Activated CD8-positive, alpha-beta T cell treated with anti-CD3 and anti-CD28 coated beads for 36 hours (primary cell): ENCODE results near the gene LRP10. TPM values are rescaled to one million over a fixed set of nuclear protein-coding genes. Genes with fewer than 3 reads are reported as not detected.

Source experiments
- ATAC-seq: fragments of 200-7000 bp; cut with Tn5 transposase; one replicate; pipeline ENCODE4 v1.10.0; 2021; ENCODE audit warnings: mild to moderate bottlenecking, moderate library complexity
- CTCF ChIA-PET: fragments of 350-600 bp; sonication (Branson Sonifier 250); formaldehyde crosslinking; loops from one replicate; lab custom pipeline; 2021; ENCODE audit warnings: antibody characterized with exemption; lab: Charles Lee
- POLR2A ChIA-PET: fragments of 350-600 bp; sonication (Branson Sonifier 250); formaldehyde crosslinking; loops from one replicate; lab custom pipeline; 2021; ENCODE audit warnings: antibody characterized with exemption; lab: Charles Lee
- DNase-seq: peaks from one replicate; pipeline ENCODE4 v3.0.0-alpha.2; 2020
- H3K27ac Mint-ChIP-seq: one replicate; pipeline ENCODE4 v1.8.0; 2021; ENCODE audit warnings: mild to moderate bottlenecking, mixed read lengths
- H3K27me3 Mint-ChIP-seq: one replicate; pipeline ENCODE4 v1.8.0; 2021; ENCODE audit warnings: mixed read lengths
- H3K36me3 Mint-ChIP-seq: one replicate; pipeline ENCODE4 v1.8.0; 2021; ENCODE audit warnings: low read depth, mixed read lengths
- H3K4me1 Mint-ChIP-seq: one replicate; pipeline ENCODE4 v1.8.0; 2021; ENCODE audit warnings: low read depth, mixed read lengths
- H3K4me3 Mint-ChIP-seq: one replicate; pipeline ENCODE4 v1.8.0; 2021; ENCODE audit warnings: mild to moderate bottlenecking, moderate library complexity, mixed read lengths
- H3K9me3 Mint-ChIP-seq: one replicate; pipeline ENCODE4 v1.8.0; 2021; ENCODE audit warnings: mixed read lengths
- intact Hi-C: fragments of 100-400 bp; cut with micrococcal nuclease; formaldehyde crosslinking; loops from one replicate; pipeline ENCODE4 v1.10.0; 2022
- total RNA-seq, 2 experiments: library from RNA; stranded (reverse); gene quantifications; one replicate each; pipeline ENCODE4 v1.2.3, GENCODE V29; 2021
- TF ChIP-seq, protein P1 (sequence below): fragments of 200-600 bp; IDR thresholded peaks from one replicate; pipeline ENCODE4 v1.8.0; 2022; ENCODE audit warnings: antibody characterized with exemption, mild to moderate bottlenecking

LRP10 gene
- total RNA-seq, 2 experiments from 2014 or later = 18.7 to 21.0 TPM

DNA sequence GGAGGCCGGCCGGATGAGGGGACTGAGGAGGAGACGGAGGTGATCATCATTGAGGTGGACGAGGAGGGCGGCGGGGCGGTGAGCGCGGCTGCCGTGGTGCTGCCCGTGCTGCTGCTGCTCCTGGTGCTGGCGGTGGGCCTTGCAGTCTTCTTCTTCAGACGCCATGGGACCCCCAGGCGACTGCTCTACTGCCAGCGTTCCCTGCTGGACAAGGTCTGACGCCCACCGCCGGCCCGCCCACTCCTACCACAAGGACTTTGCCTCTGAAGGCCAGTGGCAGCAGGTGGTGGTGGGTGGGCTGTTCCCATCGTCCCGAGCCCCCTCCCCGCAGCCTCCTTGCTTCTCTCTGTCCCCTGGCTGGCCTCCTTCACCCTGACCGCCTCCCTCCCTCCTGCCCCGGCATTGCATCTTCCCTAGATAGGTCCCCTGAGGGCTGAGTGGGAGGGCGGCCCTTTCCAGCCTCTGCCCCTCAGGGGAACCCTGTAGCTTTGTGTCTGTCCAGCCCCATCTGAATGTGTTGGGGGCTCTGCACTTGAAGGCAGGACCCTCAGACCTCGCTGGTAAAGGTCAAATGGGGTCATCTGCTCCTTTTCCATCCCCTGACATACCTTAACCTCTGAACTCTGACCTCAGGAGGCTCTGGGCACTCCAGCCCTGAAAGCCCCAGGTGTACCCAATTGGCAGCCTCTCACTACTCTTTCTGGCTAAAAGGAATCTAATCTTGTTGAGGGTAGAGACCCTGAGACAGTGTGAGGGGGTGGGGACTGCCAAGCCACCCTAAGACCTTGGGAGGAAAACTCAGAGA lies 25.5 kb upstream of the LRP10 start:
- ATAC-seq (no peak), DNase-seq (no peak)
- Mint-ChIP-seq H3K4me3 (no peak overlapping the region), H3K9me3 (no peaks in the 10 kb centered on the region), H3K36me3 (no peaks in the 10 kb centered on the region), H3K27me3 (peaks cover 11% of the 10 kb centered on the region), H3K4me1 (no peaks in the 10 kb centered on the region), H3K27ac (no peak overlapping the region)
- TF ChIP-seq, protein P1, sequence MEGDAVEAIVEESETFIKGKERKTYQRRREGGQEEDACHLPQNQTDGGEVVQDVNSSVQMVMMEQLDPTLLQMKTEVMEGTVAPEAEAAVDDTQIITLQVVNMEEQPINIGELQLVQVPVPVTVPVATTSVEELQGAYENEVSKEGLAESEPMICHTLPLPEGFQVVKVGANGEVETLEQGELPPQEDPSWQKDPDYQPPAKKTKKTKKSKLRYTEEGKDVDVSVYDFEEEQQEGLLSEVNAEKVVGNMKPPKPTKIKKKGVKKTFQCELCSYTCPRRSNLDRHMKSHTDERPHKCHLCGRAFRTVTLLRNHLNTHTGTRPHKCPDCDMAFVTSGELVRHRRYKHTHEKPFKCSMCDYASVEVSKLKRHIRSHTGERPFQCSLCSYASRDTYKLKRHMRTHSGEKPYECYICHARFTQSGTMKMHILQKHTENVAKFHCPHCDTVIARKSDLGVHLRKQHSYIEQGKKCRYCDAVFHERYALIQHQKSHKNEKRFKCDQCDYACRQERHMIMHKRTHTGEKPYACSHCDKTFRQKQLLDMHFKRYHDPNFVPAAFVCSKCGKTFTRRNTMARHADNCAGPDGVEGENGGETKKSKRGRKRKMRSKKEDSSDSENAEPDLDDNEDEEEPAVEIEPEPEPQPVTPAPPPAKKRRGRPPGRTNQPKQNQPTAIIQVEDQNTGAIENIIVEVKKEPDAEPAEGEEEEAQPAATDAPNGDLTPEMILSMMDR = no peak
- POLR2A ChIA-PET = interaction anchor here (0.8 kb wide), 1 partner anchor 276 kb away, joined by 3 read pairs; no protein-coding TSS in a partner anchor
- intact Hi-C loops = no loop called here
- CTCF ChIA-PET = interaction anchor here (1.0 to 2.5 kb wide), 2 partner anchors 23 to 80 kb away, joined by 3 to 6 read pairs; partner anchors contain the start of gene OXA1L

DNA sequence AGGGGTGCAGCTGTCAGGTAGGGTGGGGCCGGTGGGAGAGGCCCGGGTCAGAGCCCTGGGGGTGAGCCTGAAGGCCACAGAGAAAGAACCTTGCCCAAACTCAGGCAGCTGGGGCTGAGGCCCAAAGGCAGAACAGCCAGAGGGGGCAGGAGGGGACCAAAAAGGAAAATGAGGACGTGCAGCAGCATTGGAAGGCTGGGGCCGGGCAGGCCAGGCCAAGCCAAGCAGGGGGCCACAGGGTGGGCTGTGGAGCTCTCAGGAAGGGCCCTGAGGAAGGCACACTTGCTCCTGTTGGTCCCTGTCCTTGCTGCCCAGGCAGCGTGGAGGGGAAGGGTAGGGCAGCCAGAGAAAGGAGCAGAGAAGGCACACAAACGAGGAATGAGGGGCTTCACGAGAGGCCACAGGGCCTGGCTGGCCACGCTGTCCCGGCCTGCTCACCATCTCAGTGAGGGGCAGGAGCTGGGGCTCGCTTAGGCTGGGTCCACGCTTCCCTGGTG lies 24.7 kb upstream of the LRP10 start:
- no peak overlapping the region for H3K4me3 Mint-ChIP-seq
- no peaks in the 10 kb centered on the region for H3K9me3 Mint-ChIP-seq
- peaks cover 9% of the 10 kb centered on the region for H3K27me3 Mint-ChIP-seq
- POLR2A ChIA-PET = no interaction called here
- ATAC-seq (no peak), DNase-seq (no peak)
- H3K36me3 Mint-ChIP-seq = no peaks in the 10 kb centered on the region
- CTCF ChIA-PET = interaction anchor here (20.8 kb wide), 1 partner anchor 18 kb away, joined by 469 read pairs; the partner anchor contains the start of genes MMP14 and MRPL52
- no peaks in the 10 kb centered on the region for H3K4me1 Mint-ChIP-seq
- TF ChIP-seq, protein P1 = no peak
- intact Hi-C loops = no loop called here
- H3K27ac Mint-ChIP-seq = no peak overlapping the region

DNA sequence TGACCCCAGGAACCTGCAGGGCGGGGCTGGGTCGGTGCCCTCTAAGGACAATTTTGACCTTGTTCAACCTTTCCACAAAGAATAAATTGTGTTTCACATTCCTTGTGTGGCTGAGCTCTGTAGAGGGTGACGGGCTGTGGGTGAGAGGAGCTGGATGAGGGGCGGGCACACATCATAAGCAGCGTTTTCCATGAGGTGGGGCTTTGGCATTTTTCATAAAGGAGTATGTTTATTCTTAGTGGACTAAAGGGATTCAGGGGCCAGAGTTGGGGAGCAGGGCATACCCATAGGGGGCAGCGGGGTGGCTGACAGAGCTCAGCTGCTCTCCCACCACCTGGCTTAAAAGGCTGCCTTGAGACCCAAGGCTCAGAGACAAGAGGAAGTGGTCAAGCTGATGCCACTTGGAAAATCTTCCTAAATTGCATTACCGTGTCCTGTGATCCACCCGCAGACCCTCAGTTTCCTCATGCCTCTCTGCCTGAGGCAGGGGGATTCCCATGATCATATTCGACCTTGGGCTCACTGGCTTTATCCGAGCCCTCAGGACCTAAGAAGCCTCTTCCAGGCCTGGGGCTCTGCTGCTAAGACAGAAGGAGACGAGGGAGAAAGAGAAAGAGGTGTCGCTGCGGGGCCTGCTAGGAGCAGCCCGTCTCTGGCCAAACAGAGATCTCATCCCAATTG lies 23.7 kb upstream of the LRP10 start:
- intact Hi-C loops = no loop called here
- Mint-ChIP-seq H3K4me3 (no peak overlapping the region), H3K9me3 (no peaks in the 10 kb centered on the region), H3K27ac (no peak overlapping the region), H3K36me3 (no peaks in the 10 kb centered on the region), H3K27me3 (peaks cover 9% of the 10 kb centered on the region), H3K4me1 (peaks cover 2% of the 10 kb centered on the region)
- ATAC-seq (no peak), DNase-seq (no peak)
- ChIA-PET CTCF (interaction anchor here (1.0 to 20.8 kb wide), 3 partner anchors 19 to 278 kb away, joined by 3 to 469 read pairs (median 6); partner anchors contain the start of genes MMP14 and MRPL52), POLR2A (interaction anchor here (1.1 to 1.5 kb wide), 2 partner anchors 9 to 19 kb away, joined by 3 to 4 read pairs; no protein-coding TSS in a partner anchor)
- TF ChIP-seq, protein P1 = no peak

DNA sequence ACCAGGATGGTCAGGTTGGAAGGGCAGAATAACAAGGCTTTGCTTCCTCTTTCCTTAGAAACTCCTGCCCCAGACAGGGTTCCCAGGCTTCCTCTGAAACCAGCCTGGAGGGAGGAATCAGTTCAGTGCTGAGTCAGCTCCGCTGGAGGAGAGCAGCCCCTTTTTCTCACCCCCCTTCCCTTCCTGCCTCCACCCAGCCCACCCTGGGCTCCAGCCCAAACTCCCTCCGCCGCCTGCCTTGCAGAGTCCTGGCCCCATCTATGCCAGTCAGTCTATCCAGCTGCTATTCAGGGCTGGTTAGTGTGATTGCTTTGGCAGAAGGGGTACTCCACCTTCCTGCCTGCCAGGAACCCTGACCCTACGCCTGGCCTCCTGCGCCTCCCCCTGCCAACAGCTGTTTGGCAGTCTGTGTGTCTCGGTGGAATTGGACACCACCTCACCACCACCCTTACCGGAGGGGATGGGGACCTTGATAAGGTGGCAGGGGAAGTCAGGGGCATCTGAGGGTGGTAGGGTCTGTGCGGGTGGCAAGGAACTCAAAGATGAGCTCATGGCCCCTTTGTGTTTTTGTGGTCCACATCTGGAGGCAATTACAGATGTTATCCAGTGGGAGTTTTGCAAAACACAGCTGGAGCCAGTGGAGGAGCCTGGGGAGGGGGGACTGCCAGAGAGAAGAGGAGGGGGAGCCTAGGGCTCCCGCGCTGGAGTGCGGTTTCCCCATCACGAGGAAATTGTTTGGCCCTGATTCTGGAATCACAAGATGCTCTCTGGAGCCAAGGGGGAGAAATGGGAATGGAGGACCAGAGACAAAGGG lies 23.0 kb upstream of the LRP10 start:
- no peaks in the 10 kb centered on the region for H3K36me3 Mint-ChIP-seq
- H3K27me3 Mint-ChIP-seq = peaks cover 9% of the 10 kb centered on the region
- ChIA-PET CTCF (interaction anchor here (1.0 to 20.8 kb wide), 3 partner anchors 20 to 278 kb away, joined by 3 to 469 read pairs (median 6); partner anchors contain the start of genes MMP14 and MRPL52), POLR2A (interaction anchor here (1.1 to 1.5 kb wide), 2 partner anchors 10 to 19 kb away, joined by 3 to 4 read pairs; no protein-coding TSS in a partner anchor)
- no peaks in the 10 kb centered on the region for H3K9me3 Mint-ChIP-seq
- ATAC-seq (no peak), DNase-seq (no peak)
- no peak overlapping the region for H3K27ac Mint-ChIP-seq
- TF ChIP-seq, protein P1 = no peak
- H3K4me1 Mint-ChIP-seq = peaks cover 6% of the 10 kb centered on the region
- no peak overlapping the region for H3K4me3 Mint-ChIP-seq
- intact Hi-C loops = no loop called here
